ENCODE data around the gene FADS3.

DNA sequence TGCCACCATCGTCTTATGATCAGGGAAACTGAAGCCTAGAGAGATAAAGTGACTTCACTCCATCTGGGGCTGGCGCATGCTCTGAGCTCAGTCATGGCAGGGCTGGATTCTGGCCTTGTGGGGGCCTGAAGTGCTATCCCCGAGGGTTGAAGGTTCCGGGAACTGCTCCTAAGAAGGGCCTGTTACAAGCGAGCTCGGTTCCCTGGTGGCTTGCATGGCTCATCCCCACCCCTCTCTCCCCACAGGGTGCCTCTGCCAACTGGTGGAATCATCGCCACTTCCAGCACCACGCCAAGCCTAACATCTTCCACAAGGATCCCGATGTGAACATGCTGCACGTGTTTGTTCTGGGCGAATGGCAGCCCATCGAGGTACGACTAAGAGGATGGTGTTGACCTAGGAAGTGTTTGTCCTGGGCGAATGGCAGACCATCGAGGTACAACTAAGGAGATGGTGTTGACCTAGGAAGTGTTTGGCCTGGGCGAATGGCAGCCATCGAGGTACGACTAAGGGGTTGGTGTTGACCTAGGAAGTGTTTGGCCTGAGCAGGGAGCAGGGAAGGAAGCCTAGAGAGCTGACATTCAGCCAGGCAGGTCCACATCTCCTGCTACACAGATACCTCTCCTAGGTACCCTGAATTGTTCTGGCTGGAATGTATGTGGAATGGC is 43.3 kb downstream of the FADS3 start:
- TF ChIP-seq CTCF (conservative IDR thresholded peaks at IDR 0.05 in 1 of 2, IDR thresholded peaks at IDR 0.05 in 1 of 2; ENCODE audit: low read depth in 1 of 2, low read length in 2 of 2) (no peak), EZH2 (IDR thresholded peaks at IDR 0.05; ENCODE audit: low read length, missing control alignments) (no peak)

Data from fibroblast of lung (primary cell).